Thoracic aorta endothelial cell (primary cell): ENCODE data around the gene DCPS. TPM values are rescaled to one million over a fixed set of nuclear protein-coding genes. Genes with fewer than 3 reads are reported as not detected.

ENCODE experiments used
- small RNA-seq: library from RNA; depleted of rRNA; stranded (forward); fragments of <200 nt; gene quantifications from one replicate; pipeline ENCODE3, GENCODE V24; 2012
- total RNA-seq: library from RNA; depleted of rRNA; stranded (reverse); fragments of >200 nt; gene quantifications from 2 replicates; pipeline ENCODE4 v1.2.3, GENCODE V29; 2012

Gene DCPS, protein sequence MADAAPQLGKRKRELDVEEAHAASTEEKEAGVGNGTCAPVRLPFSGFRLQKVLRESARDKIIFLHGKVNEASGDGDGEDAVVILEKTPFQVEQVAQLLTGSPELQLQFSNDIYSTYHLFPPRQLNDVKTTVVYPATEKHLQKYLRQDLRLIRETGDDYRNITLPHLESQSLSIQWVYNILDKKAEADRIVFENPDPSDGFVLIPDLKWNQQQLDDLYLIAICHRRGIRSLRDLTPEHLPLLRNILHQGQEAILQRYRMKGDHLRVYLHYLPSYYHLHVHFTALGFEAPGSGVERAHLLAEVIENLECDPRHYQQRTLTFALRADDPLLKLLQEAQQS
- 15.2 and 18.9 TPM in 2 replicates for total RNA-seq

DNA sequence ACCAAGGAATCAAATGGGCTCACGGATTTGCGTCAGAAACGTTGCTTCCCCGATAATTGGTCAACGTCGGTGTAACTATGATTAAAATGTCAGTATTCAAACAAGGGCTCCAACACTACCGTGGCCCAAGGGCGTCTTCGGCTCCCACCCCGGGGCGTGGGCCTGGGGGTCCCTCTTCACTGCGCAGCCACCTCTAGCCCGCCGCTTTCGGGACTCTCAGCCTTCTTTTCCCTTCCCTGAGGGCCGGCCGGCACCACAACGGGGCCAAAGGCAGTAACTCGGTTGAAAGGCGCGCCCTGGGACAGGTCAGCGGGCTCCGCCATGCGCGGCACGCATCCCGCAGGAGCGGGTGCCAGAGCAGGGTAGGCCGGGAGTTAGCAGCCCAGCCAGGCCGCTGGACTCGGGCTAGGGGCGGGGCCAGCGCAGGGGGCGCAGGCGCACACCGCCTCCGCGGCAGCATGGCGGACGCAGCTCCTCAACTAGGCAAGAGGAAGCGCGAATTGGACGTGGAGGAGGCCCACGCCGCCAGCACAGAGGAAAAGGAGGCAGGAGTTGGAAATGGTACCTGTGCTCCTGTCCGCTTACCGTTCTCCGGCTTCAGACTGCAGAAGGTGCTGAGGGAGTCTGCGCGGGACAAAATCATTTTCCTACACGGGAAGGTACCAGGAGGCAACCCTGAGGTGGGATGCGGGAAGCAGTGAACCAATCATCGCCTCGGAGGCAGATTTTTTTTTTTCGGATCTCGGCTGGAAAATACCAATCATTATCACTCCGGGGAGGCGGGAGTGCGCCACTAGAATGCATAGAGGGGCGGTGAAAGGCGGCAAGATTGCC, at the start of gene DCPS:
DCPS (plus strand) TSS at position 438 of the 834 bp plus-strand sequence; CDS start at position 459, 21 bp downstream.

DNA sequence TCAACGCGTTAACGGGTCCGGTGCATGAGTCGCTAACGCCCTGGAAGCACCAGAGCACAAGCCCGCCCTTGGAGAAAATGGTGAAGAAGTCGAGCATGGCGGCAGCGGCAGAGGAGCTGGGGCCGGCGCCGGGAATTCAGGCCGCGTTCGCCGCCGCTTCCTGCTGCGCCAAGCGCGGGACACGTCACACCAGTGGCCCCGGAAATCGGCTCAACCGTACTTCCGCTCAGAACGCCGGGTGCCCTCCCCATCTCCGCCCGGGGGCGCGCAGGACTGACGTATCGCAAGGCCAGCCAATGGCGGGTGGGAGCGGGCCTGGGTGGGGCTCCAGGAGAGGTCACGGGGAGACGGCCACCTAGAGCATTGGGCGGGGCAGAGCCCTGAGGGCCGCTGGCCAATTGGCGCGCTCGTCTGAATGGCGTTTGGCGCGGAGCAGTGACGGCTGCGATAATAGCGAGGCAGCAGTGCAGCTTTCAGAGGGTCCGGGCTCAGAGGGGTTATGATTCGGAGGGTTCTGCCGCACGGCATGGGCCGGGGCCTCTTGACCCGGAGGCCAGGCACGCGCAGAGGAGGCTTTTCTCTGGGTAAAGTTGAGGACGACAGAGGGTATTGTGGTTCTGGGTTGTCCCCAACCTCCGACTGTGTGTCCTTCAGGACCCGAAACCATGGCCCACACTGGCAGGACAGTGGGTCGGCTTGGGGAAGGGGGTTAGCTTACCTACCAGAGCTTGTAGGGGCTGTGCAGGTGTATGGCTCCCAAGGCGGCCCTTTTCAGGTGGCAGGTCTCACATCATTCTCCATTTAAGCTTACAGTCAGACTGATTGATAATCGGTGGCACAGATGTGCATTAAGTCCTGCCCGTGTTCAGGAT, 34.9 kb upstream of the DCPS start, which contains the start of the genes FOXRED1 and SRPRA:
FOXRED1 (plus strand) TSS at position 447 of the 872 bp plus-strand sequence; CDS start at position 500, 53 bp downstream.
SRPRA (minus strand) TSS at position 188 of the 872 bp plus-strand sequence; CDS start at position 97, 91 bp downstream.

DNA sequence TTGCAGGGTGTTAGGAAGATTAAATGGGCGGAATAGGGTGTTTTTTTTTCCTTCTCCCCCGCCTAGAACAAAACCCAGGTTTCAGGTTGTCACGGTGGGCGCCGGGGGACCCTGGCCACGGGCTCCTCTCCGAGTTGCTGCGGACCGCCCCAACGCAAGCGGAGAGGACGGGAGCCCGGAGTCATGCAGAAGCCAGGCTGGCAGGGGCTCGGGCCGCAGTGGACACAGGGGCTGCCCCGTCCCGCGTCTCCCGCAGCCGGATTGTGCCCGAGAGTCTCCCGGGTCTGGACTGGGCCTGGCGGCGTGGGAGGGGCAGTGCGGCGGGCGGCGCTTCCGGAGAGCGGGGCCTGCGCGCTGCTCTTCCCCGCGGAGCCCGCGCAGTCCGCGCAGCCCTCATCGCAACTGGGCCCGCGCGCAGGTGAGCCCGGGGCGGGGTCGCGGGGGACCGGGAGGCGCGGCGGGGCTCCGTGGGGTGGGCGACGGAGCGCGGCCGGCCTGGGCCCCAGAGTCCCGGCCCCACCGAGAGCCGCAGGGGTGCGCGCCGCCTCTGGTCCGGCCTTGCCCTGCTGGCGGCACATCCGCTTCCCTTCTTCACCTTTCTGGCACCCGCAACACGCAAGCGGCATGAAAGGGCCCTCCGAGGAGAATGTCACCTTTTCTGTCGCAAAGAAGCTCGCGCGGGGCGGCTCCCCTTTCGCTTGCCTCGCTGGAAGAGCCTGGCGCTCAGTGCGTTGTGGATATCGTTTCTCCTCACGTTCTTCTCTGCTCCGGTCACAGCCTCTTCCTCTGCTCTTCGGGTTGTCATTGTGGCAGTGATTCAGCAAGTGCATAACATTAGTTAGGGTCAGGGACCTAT, 20.9 kb upstream of the DCPS start, which contains the start of gene TIRAP:
TIRAP (plus strand) TSS at position 358 of the 856 bp plus-strand sequence. CDS start 7,802 bp downstream, outside the sequence.

DNA sequence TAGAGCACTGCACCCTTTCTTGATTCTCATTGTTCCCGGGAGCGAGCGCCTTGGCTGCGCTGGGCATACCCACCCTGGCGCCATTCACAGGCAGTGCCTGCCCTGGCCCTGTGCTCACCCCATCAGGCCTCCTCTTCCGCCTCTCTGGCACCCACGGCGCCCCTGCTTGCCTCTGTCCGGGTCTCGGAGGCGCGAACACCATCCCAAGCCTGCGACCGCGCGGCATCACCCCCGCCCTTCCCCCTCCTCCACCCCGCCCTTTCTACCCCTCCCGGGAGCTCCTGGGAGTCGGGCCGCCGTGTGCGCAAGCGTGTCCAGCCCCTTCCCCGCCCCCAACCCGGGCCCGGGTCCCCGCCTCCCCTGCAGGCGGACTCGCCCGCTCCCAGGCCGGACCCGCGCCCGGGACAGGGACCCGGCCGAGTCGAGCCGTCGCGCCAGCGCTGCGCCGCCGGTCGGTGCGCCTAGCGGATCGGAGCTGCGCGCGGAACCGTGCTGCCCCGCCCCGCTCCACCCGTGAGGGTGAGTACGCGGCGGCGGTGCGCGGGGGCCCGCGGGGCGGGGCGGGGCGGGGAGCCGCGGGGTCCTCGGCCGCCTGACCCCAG, 51.6 kb downstream of the DCPS start, which contains the start of gene ST3GAL4:
ST3GAL4 (plus strand) TSS at position 363 of the 602 bp plus-strand sequence. CDS start 50,470 bp downstream, outside the sequence.

Small RNAs within 50 kb of the gene (small RNA-seq; reads per million reads assigned to genes)
- gene AP001318.3 = not detected

Other genes starting within 250 kb of the DCPS start
- gene CDON, start 241.2 kb upstream of the DCPS start, total RNA-seq = 3.6 TPM in 2 replicates
- 42.9 and 45.6 TPM in 2 replicates for gene RPUSD4, start 92.4 kb upstream of the DCPS start, total RNA-seq
- gene FAM118B, start 92.3 kb upstream of the DCPS start, total RNA-seq = 37.3 and 41.6 TPM in 2 replicates
- gene SRPRA, start 35.2 kb upstream of the DCPS start, total RNA-seq = 104 and 107 TPM in 2 replicates
- gene FOXRED1, start 34.9 kb upstream of the DCPS start, total RNA-seq = 15.2 and 20.9 TPM in 2 replicates
- 6.1 and 6.4 TPM in 2 replicates for gene TIRAP, start 21.0 kb upstream of the DCPS start, total RNA-seq
- gene ST3GAL4, start 51.6 kb downstream of the DCPS start, total RNA-seq = 15.4 and 19.1 TPM in 2 replicates